Sigmoid colon (tissue), 7 donors: ENCODE measurements around the gene TBL1Y. TPM values are rescaled to one million over a fixed set of nuclear protein-coding genes. Genes with fewer than 3 reads are reported as not detected.

Experiments
- DNase-seq: peaks from one replicate; pipeline ENCODE4 v3.0.0-alpha.2; 2019
- H3K27ac ChIP-seq, 4 donors: fragments of 200-600 bp; sonication (generic); one replicate each; pipeline ENCODE4 v1.5.1; 2016 to 2019; ENCODE audit warnings: mild to moderate bottlenecking in 1 of 4
- H3K27me3 ChIP-seq, 3 donors: fragments of 200-600 bp; sonication (generic); one replicate each; pipeline ENCODE4 v1.5.1; 2019; ENCODE audit warnings: mild to moderate bottlenecking in 1 of 3
- H3K36me3 ChIP-seq, 4 donors: fragments of 200-600 bp; sonication (generic); one replicate each; pipeline ENCODE4 v1.5.1; 2016 to 2019
- H3K4me1 ChIP-seq, 4 donors: fragments of 200-600 bp; sonication (generic); one replicate each; pipeline ENCODE4 v1.5.1; 2017 to 2019
- H3K4me3 ChIP-seq, 4 donors: fragments of 200-600 bp; sonication (generic); one replicate each; pipeline ENCODE4 v1.5.1; 2017 to 2019; ENCODE audit warnings: mild to moderate bottlenecking in 2 of 4, moderate library complexity in 1 of 4
- H3K9me3 ChIP-seq, 4 donors: fragments of 200-600 bp in 3 of 4; sonication (generic) in 3 of 4; one replicate each; pipeline versions ENCODE4 v1.5.1 to v1.6.1; 2013 to 2019
- CTCF ChIP-seq, 4 experiments: fragments of 450-650 bp in 3 of 4; fragments of 200-600 bp in 1 of 4; IDR thresholded peaks; one replicate each; pipeline ENCODE4 v1.5.1; 2016 to 2019; ENCODE audit warnings: antibody characterized with exemption in 4 of 4, mild to moderate bottlenecking in 3 of 4, moderate library complexity in 2 of 4
- EP300 ChIP-seq, 4 donors: sonication (generic); formaldehyde crosslinking; IDR thresholded peaks; one replicate each; pipeline ENCODE4 v1.6.1; 2017; ENCODE audit warnings: antibody characterized with exemption in 4 of 4
- POLR2A ChIP-seq, 2 donors: fragments of 450-650 bp; IDR thresholded peaks; one replicate each; pipeline ENCODE4 v1.6.1; 2016; ENCODE audit warnings: antibody characterized with exemption in 2 of 2, mild to moderate bottlenecking in 2 of 2, moderate library complexity in 2 of 2
- POLR2AphosphoS5 ChIP-seq, 4 donors: sonication (generic); formaldehyde crosslinking; IDR thresholded peaks; one replicate each; pipeline ENCODE4 v1.6.1; 2017; ENCODE audit warnings: antibody characterized with exemption in 4 of 4
- WGBS, 2 donors: extraction: QIAGEN DNeasy Blood & Tissue Kit; methylation state at CpG; one replicate each; pipeline ENCODE4 v1.1.7; 2013; 5-methylcytosine and 5-hydroxymethylcytosine counted together
- intact Hi-C: fragments of 100-400 bp; cut with DNase I; formaldehyde crosslinking; loops from one replicate; pipeline ENCODE4 v1.15.1; 2023
- polyA plus RNA-seq, 3 donors: library from polyadenylated mRNA; stranded (reverse); fragments of 200-250 nt; gene quantifications; one replicate each; pipeline ENCODE4 v1.2.3, GENCODE V29; 2013
- total RNA-seq, 4 donors: library from RNA; depleted of rRNA; stranded (reverse); fragments of >200 nt; gene quantifications; one replicate each; pipeline ENCODE4 v1.1.0, GENCODE V29; 2016
- donor health status: healthy with polysubstance abuse.
- donor health status: Bipolar disorder and iron deficiency.
- donor health status: healthy.

Gene TBL1Y
- total and polyA plus RNA-seq, 7 donors: 0.17 to 0.27 TPM; not detected in 5

- TF ChIP-seq POLR2A (IDR thresholded peaks at IDR 0.05) (no peak), POLR2AphosphoS5 (IDR thresholded peaks at IDR 0.05) (no peak), CTCF (IDR thresholded peaks at IDR 0.05) (no peak), EP300 (IDR thresholded peaks at IDR 0.05) (no peak)
- Histone ChIP-seq H3K36me3 (no peaks in the 10 kb centered on the region), H3K27me3 (no peaks in the 10 kb centered on the region), H3K27ac (no peak overlapping the region), H3K9me3 (no peaks in the 10 kb centered on the region), H3K4me3 (no peak overlapping the region), H3K4me1 (no peaks in the 10 kb centered on the region)
- no peak for DNase-seq
- 39 to 53% methylated on average over 3 of the region's 3 CpGs for WGBS, 2 donors
- intact Hi-C loops: no loop called here
Observed at GRCh38 chrY:7110086-7110485, 199.6 kb downstream of the TBL1Y start.

GRCh38 chrY:7115871-7116270, 205.4 kb downstream of the TBL1Y start:
- H3K36me3 ChIP-seq: no peaks in the 10 kb centered on the region
- intact Hi-C loops: no loop called here

GRCh38 chrY:7122202-7122601, 211.7 kb downstream of the TBL1Y start:
- no peaks in the 10 kb centered on the region for H3K9me3 ChIP-seq
- no peak for TF ChIP-seq POLR2A (IDR thresholded peaks at IDR 0.05)
- intact Hi-C loops: no loop called here
- no peaks in the 10 kb centered on the region for H3K36me3 ChIP-seq
- DNase-seq: no peak
- H3K27me3 ChIP-seq: no peaks in the 10 kb centered on the region
- no peak overlapping the region for H3K27ac ChIP-seq
- H3K4me3 ChIP-seq: no peak overlapping the region
- no peaks in the 10 kb centered on the region for H3K4me1 ChIP-seq
- 80 to 87% methylated on average over 4 of the region's 4 CpGs for WGBS, 2 donors

More at GRCh38 chrY:7115871-7116270, 205.4 kb downstream of the TBL1Y start:
- no peaks in the 10 kb centered on the region for H3K4me1 ChIP-seq
- 90 to 97% methylated on average over 5 of the region's 5 CpGs for WGBS, 2 donors
- DNase-seq: no peak
- no peaks in the 10 kb centered on the region for H3K9me3 ChIP-seq
- no peak for TF ChIP-seq EP300 (IDR thresholded peaks at IDR 0.05)
- no peak for TF ChIP-seq CTCF (IDR thresholded peaks at IDR 0.05)
- no peak for TF ChIP-seq POLR2A (IDR thresholded peaks at IDR 0.05)
- no peak for TF ChIP-seq POLR2AphosphoS5 (IDR thresholded peaks at IDR 0.05)
- no peaks in the 10 kb centered on the region for H3K27me3 ChIP-seq
- no peak overlapping the region for H3K27ac ChIP-seq
- no peak overlapping the region for H3K4me3 ChIP-seq

- H3K27ac ChIP-seq: no peak overlapping the region
- DNase-seq: no peak
- TF ChIP-seq POLR2AphosphoS5 (IDR thresholded peaks at IDR 0.05) (no peak), POLR2A (IDR thresholded peaks at IDR 0.05) (no peak), CTCF (IDR thresholded peaks at IDR 0.05) (no peak), EP300 (IDR thresholded peaks at IDR 0.05) (no peak)
- WGBS, 2 donors: 35 to 54% methylated on average over 6 of the region's 6 CpGs
- no peaks in the 10 kb centered on the region for H3K9me3 ChIP-seq
- no peak overlapping the region for H3K4me3 ChIP-seq
- intact Hi-C loops: no loop called here
- H3K4me1 ChIP-seq: no peaks in the 10 kb centered on the region
- no peaks in the 10 kb centered on the region for H3K27me3 ChIP-seq
- H3K36me3 ChIP-seq: no peaks in the 10 kb centered on the region
Observed at GRCh38 chrY:7125136-7126056, 214.9 kb downstream of the TBL1Y start.

GRCh38 chrY:7128211-7128610, 217.7 kb downstream of the TBL1Y start:
- 82 to 83% methylated on average over 3 of the region's 3 CpGs for WGBS, 2 donors
- Histone ChIP-seq H3K36me3 (no peaks in the 10 kb centered on the region), H3K27ac (no peak overlapping the region), H3K9me3 (no peaks in the 10 kb centered on the region), H3K27me3 (no peaks in the 10 kb centered on the region), H3K4me1 (no peaks in the 10 kb centered on the region), H3K4me3 (no peak overlapping the region)
- TF ChIP-seq EP300 (IDR thresholded peaks at IDR 0.05) (no peak), CTCF (IDR thresholded peaks at IDR 0.05) (no peak), POLR2AphosphoS5 (IDR thresholded peaks at IDR 0.05) (no peak), POLR2A (IDR thresholded peaks at IDR 0.05) (no peak)
- no peak for DNase-seq
- intact Hi-C loops: no loop called here

Other genes starting within 250 kb of the TBL1Y start
- not detected for gene AMELY, start 1.1 kb downstream of the TBL1Y start, total RNA-seq
- not detected for gene AMELY, start 1.1 kb downstream of the TBL1Y start, polyA plus RNA-seq